Fibroblast of lung (primary cell): Measurements from ENCODE around the gene ING5. TPM values are rescaled to one million over a fixed set of nuclear protein-coding genes. Genes with fewer than 3 reads are reported as not detected.

Source experiments
- DNase-seq, 2 donors: peaks; one replicate each; pipeline versions ENCODE4 v3.0.0 to v3.0.0-alpha.2; 2010; ENCODE audit warnings: low read depth in 2 of 2
- H2AFZ ChIP-seq: 2 replicates; pipeline ENCODE4 v1.5.1; 2012; ENCODE audit warnings: low read length, control low read depth, inconsistent platforms
- H3K27ac ChIP-seq: 2 replicates; pipeline ENCODE4 v1.5.1; 2011; ENCODE audit warnings: low read length, control low read depth; ENCODE audit not compliant: insufficient read depth
- H3K27me3 ChIP-seq: 2 replicates; pipeline ENCODE4 v1.5.1; 2011; ENCODE audit warnings: mild to moderate bottlenecking, low read length; ENCODE audit not compliant: control insufficient read depth, insufficient read depth
- H3K36me3 ChIP-seq: 2 replicates; pipeline ENCODE4 v1.5.1; 2011; ENCODE audit warnings: low read length; ENCODE audit not compliant: control insufficient read depth, insufficient read depth
- H3K4me1 ChIP-seq: 2 replicates; pipeline ENCODE4 v1.5.1; 2011; ENCODE audit warnings: low read length; ENCODE audit not compliant: control insufficient read depth, insufficient read depth; ENCODE audit errors: extremely low read depth
- H3K4me2 ChIP-seq: 2 replicates; pipeline ENCODE4 v1.5.1; 2011; ENCODE audit warnings: low read length, control low read depth; ENCODE audit not compliant: insufficient read depth; ENCODE audit errors: extremely low read depth
- H3K4me3 ChIP-seq, 4 experiments: fragments of 200-600 bp in 1 of 4; sonication (generic) in 1 of 4; replicated peaks in 1 of 4; 2 replicates each; pipeline ENCODE4 v1.5.1; 2011 to 2016; ENCODE audit warnings: low read length in 4 of 4, low read depth in 3 of 4, mild to moderate bottlenecking in 3 of 4, control low read depth in 2 of 4, inconsistent platforms in 1 of 4, mixed read lengths in 1 of 4; ENCODE audit not compliant: insufficient read depth in 1 of 4; ENCODE audit errors: control extremely low read depth in 1 of 4
- H3K79me2 ChIP-seq: 2 replicates; pipeline ENCODE4 v1.5.1; 2012; ENCODE audit warnings: mild to moderate bottlenecking, low read length, inconsistent platforms; ENCODE audit not compliant: control insufficient read depth, insufficient read depth
- H3K9ac ChIP-seq: 2 replicates; pipeline ENCODE4 v1.5.1; 2011; ENCODE audit warnings: mild to moderate bottlenecking, low read length, control low read depth; ENCODE audit not compliant: insufficient read depth
- H3K9me3 ChIP-seq: 2 replicates; pipeline ENCODE4 v1.5.1; 2012; ENCODE audit warnings: low read depth, low read length; ENCODE audit not compliant: control insufficient read depth, insufficient read depth
- H4K20me1 ChIP-seq: 2 replicates; pipeline ENCODE4 v1.5.1; 2011; ENCODE audit warnings: low read length; ENCODE audit not compliant: control insufficient read depth, insufficient read depth; ENCODE audit errors: extremely low read depth
- CTCF ChIP-seq, 2 donors: IDR thresholded peaks in 1 of 2; conservative IDR thresholded peaks in 1 of 2; 1 replicate in 1 of 2; 2 replicates in 1 of 2; pipeline ENCODE4 v1.5.1; 2011 to 2012; ENCODE audit warnings: low read length in 2 of 2, control low read depth in 1 of 2, inconsistent platforms in 1 of 2, low read depth in 1 of 2, mild to moderate bottlenecking in 1 of 2
- EZH2 ChIP-seq: IDR thresholded peaks from 2 replicates; pipeline ENCODE4 v1.5.1; 2012; ENCODE audit warnings: low read length, control low read depth, mild to moderate bottlenecking; ENCODE audit errors: missing control alignments
- polyA plus RNA-seq, 2 donors: library from polyadenylated mRNA; depleted of rRNA in 1 of 2; stranded (reverse) in 1 of 2; unstranded in 1 of 2; fragments of >200 nt; gene quantifications; 2 replicates each; pipeline ENCODE4 v1.2.1, GENCODE V29; 2011 to 2012; ENCODE audit warnings: missing spikeins in 1 of 2
- total RNA-seq: library from RNA; depleted of rRNA; stranded (reverse); fragments of >200 nt; gene quantifications from 2 replicates; pipeline ENCODE4 v1.2.1, GENCODE V29; 2014

The ING5 gene
- total and polyA plus RNA-seq, 2 donors (not counting 1 experiment from before 2014, with no cell fraction given), result 17.4 to 27.4 TPM

DNA sequence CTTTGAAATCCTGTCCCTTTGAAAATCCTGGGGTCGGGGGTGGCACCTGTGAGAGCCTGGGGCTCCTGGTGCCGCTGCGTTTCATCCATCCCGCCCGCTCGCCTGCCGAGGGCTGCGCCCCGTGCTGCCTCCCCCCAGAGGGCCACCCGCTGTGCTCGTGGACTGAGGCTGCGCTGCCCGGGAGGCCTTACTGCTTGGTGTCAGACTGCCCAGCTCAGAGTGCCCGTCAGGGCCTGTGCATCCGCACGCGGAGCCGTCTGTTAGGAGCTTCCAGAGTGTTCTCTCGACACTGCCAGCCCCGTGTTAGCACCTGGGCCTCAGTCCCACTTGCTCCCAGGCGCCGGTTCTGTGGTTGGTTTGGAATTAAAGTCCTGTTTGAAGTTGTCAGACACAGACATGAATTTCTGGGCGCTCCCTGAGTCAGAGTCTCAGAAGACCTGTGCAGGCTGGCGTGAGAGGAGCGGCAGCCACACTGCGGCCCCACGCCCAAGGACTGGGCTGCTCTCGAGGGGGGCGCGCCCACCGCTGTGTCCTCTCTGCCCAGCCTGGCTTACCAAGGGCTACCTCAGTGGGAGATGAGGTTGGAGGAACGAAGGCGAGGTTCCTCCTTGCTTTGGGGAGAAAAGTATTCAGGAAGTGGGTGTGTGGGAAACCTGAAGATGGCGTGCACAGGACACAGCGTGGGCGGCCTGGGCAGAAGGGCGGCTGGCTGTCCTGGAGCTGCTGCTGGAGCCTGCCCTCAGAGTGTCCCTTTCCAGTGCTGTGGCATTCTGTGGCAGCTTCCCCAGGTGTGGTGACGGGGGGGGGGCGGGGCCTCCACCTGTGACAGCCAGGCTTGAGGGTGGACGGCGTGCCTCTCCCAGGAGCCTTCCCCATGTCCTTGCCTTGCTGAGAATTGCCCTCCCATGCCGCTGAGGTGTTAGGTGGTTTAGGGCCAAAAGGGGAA, 29.3 kb upstream of the ING5 start:
- Histone ChIP-seq H2AFZ (no peak overlapping the region), H3K27me3 (no peaks in the 10 kb centered on the region), H3K36me3 (peaks cover 40% of the 10 kb centered on the region), H3K27ac (no peak overlapping the region), H4K20me1 (no peaks in the 10 kb centered on the region), H3K4me3 (no peak overlapping the region), H3K4me1 (no peaks in the 10 kb centered on the region), H3K9me3 (no peaks in the 10 kb centered on the region), H3K9ac (no peak overlapping the region), H3K79me2 (no peaks in the 10 kb centered on the region), H3K4me2 (no peak overlapping the region)
- TF ChIP-seq CTCF (conservative IDR thresholded peaks at IDR 0.05 in 1 of 2, IDR thresholded peaks at IDR 0.05 in 1 of 2; ENCODE audit: low read depth in 1 of 2, low read length in 2 of 2), result no peak
- TF ChIP-seq EZH2, result no peak
- DNase-seq, result no peak

DNA sequence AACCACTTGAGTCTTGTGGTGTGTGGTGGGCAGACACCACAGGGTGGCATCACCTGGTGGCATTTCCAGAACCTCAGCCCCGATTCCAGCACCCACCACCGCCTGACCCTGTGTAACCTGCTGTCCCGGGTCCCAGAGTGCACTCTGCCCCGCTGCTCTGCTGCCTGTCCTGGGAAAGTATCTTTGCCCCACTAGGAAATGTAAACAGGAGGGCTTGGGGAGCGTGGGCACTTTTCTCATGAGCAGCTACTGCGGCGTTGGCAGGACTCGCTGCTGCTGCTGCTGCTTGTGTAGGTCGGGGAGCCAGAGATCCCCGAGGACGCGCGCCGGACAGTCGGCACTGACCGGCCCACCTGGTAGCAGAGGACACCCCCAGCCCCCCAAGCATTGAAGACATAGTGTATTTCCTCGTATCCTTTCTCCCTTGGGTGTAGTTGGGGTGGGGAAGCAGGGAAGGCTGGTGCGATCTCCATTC, 28.6 kb upstream of the ING5 start:
- no peak overlapping the region for H3K27ac ChIP-seq
- peaks cover 35% of the 10 kb centered on the region for H3K36me3 ChIP-seq
- H3K4me1 ChIP-seq, result no peaks in the 10 kb centered on the region

More for the DNA sequence above, 28.6 kb upstream of the ING5 start:
- Histone ChIP-seq H3K4me2 (no peak overlapping the region), H3K9me3 (no peaks in the 10 kb centered on the region), H3K79me2 (no peaks in the 10 kb centered on the region), H4K20me1 (no peaks in the 10 kb centered on the region), H3K9ac (no peak overlapping the region), H3K27me3 (no peaks in the 10 kb centered on the region), H3K4me3 (no peak overlapping the region), H2AFZ (no peak overlapping the region)
- TF ChIP-seq EZH2, result no peak
- TF ChIP-seq CTCF (conservative IDR thresholded peaks at IDR 0.05 in 1 of 2, IDR thresholded peaks at IDR 0.05 in 1 of 2; ENCODE audit: low read depth in 1 of 2, low read length in 2 of 2), result no peak
- no peak for DNase-seq
